RWPE1 (cell line): ENCODE measurements around the gene GGN.
"Not testable (repeated sequence)": the region's sequence is repeated elsewhere in the genome, so short reads cannot be mapped to it uniquely, and the experiment has no call there.

Experiments
- CTCF ChIA-PET: fragments of 350-600 bp; sonication (Branson Sonifier 250); formaldehyde crosslinking; extraction: SDS; loops from one replicate; lab custom pipeline; 2021; lab: Yijun Ruan, JAX
- POLR2A ChIA-PET: fragments of 400-600 bp; formaldehyde crosslinking; extraction: SDS; loops from one replicate; lab custom pipeline; 2020; ENCODE audit warnings: antibody characterized with exemption; ENCODE audit not compliant: low non-redundant PET; lab: Yijun Ruan, JAX
- DNase-seq: peaks from one replicate; pipeline ENCODE4 v3.0.0; 2012; ENCODE audit warnings: low spot score
- H3K27ac ChIP-seq: fragments of 450-650 bp; 2 replicates; pipeline ENCODE4 v1.5.1; 2017
- CTCF ChIP-seq: fragments of 450-650 bp; conservative IDR thresholded peaks from 2 replicates; pipeline ENCODE4 v1.5.1; 2017; ENCODE audit warnings: low read depth, mild to moderate bottlenecking

GGN gene

DNA sequence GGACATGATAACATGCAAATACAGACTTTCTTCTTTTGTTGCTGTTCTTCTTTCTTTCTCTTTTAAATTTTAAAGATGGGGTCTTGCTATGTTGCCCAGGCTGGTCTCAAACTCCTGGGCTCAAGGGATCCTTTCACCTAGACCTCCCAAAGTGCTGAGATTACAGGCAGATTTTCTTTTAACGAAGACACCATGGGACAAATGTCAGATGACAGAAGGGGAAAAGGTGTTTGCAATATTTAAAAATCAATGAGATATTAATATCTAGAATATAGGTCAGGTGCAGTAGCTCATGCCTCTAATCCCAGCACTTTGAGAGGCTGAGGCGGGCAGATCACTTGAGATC lies 42.0 kb upstream of the GGN start:
- ChIA-PET CTCF (no interaction called here), POLR2A (no interaction called here)
- no peak for DNase-seq
- no peak overlapping the region for H3K27ac ChIP-seq
- TF ChIP-seq CTCF = no peak

GRCh38 chr19:38429055-38429810 lies 41.4 kb upstream of the GGN start:
- POLR2A ChIA-PET = no interaction called here
- CTCF ChIA-PET = no interaction called here
- no peak for TF ChIP-seq CTCF
- H3K27ac ChIP-seq = no peak overlapping the region
- no peak for DNase-seq

GRCh38 chr19:38427035-38427677 lies 39.3 kb upstream of the GGN start:
- H3K27ac ChIP-seq, CTCF ChIA-PET, DNase-seq, POLR2A ChIA-PET: not testable (repeated sequence)

DNA sequence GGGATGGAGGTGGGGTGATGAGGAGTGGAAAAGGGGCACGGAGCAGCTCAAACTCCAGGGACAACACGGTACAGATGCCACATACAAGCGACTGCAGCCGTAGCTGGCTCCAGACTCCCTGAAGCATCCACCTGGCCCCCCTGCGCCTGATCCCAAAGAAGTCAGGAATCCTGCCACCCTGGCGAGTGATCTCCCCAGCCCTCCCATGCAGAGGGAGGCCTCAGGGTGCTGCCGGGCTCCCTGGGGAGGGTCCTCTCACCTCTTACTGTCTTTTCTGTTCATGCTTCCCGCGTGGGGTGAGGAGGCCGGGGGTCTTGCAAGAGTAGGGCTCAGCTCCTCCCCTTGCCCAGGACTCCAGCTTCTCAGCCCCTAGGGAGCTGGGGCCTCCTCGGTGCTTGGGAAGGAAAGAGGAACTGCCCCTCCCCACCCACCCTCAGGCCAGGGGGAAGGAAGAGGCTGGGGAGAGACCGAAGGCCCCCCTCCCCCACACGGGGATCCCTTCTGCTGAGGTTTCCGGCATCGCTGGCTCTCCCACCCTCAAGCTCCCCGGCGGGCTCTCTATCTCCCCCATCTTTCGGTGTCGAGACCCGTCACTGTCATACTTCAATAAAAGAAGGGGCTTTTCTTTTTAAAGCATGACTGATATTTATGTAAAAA lies 38.1 kb upstream of the GGN start, which contains the start of gene RASGRP4:
TSS of gene RASGRP4 (minus strand) at position 410 of the 657 bp plus-strand sequence. CDS start at position 282, 128 bp downstream.
- POLR2A ChIA-PET = no interaction called here
- no peak within 1 kb of the TSS for H3K27ac ChIP-seq
- CTCF ChIA-PET = interaction anchor here (0.9 kb wide), 1 partner anchor 536 kb away, joined by 5 read pairs; no protein-coding TSS in a partner anchor

GRCh38 chr19:38425222-38425809 lies 37.5 kb upstream of the GGN start:
- POLR2A ChIA-PET = no interaction called here
- H3K27ac ChIP-seq = no peak overlapping the region
- no peak for DNase-seq
- TF ChIP-seq CTCF = no peak
- CTCF ChIA-PET = interaction anchor here (0.9 kb wide), 1 partner anchor 537 kb away, joined by 5 read pairs; no protein-coding TSS in a partner anchor

More for the DNA sequence above, 38.1 kb upstream of the GGN start, which contains the start of gene RASGRP4:
- TF ChIP-seq CTCF = no peak
- DNase-seq = no peak

DNA sequence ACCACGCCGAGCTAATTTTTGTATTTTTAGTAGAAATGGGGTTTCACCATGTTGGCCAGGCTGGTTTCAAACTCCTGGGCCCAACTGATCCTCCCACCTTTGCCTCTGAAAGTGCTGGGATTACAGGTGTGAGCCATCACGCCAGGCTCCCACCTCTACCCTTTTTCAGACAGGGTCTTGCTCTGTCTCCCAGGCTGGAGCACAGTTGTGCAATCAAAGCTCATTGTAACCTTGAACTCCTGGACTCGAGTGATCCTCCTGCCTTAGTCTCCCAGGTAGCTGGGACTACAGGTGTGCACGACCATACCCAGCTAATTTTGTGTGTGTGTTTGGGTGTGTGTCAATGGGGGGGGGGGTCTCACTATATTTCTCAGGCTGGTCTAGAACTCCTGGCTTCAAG lies 36.4 kb upstream of the GGN start:
- no peak overlapping the region for H3K27ac ChIP-seq
- CTCF ChIA-PET = interaction anchor here (0.6 kb wide), 1 partner anchor 14 kb away, joined by 3 read pairs; no protein-coding TSS in a partner anchor
- DNase-seq = no peak
- no peak for TF ChIP-seq CTCF
- POLR2A ChIA-PET = no interaction called here
